Uterus (tissue), 4 donors: ENCODE measurements around the gene DSC3. TPM values are rescaled to one million over a fixed set of nuclear protein-coding genes. Genes with fewer than 3 reads are reported as not detected.

ENCODE experiments used
- DNase-seq, 2 donors: peaks; one replicate each; pipeline ENCODE4 v3.0.0-alpha.2; 2019 to 2020
- H3K27ac ChIP-seq, 2 donors: fragments of 200-600 bp; sonication (generic); 1 replicate in 1 of 2; 2 replicates in 1 of 2; pipeline ENCODE4 v1.5.1; 2016 to 2018
- H3K27me3 ChIP-seq, 2 donors: fragments of 200-600 bp; sonication (generic); one replicate each; pipeline ENCODE4 v1.5.1; 2018 to 2019; ENCODE audit warnings: control low read depth in 1 of 2
- H3K36me3 ChIP-seq, 2 donors: fragments of 200-600 bp; sonication (generic); one replicate each; pipeline ENCODE4 v1.5.1; 2019; ENCODE audit warnings: control low read depth in 1 of 2
- H3K4me1 ChIP-seq, 2 donors: fragments of 200-600 bp; sonication (generic); one replicate each; pipeline ENCODE4 v1.5.1; 2018 to 2019; ENCODE audit warnings: control low read depth in 1 of 2
- H3K4me3 ChIP-seq, 2 donors: fragments of 200-600 bp; sonication (generic); 1 replicate in 1 of 2; 2 replicates in 1 of 2; pipeline ENCODE4 v1.5.1; 2018 to 2019; ENCODE audit warnings: mild to moderate bottlenecking in 1 of 2
- H3K9me3 ChIP-seq, 2 donors: fragments of 200-600 bp; sonication (generic); one replicate each; pipeline ENCODE4 v1.5.1; 2019; ENCODE audit warnings: control low read depth in 1 of 2
- CTCF ChIP-seq, 4 experiments: fragments of 200-600 bp in 2 of 4; fragments of 450-650 bp in 2 of 4; sonication (generic) in 2 of 4; IDR thresholded peaks; one replicate each; pipeline ENCODE4 v1.5.1; 2016 to 2019; ENCODE audit warnings: antibody characterized with exemption in 4 of 4, mild to moderate bottlenecking in 2 of 4, moderate library complexity in 1 of 4
- POLR2A ChIP-seq, 2 donors: fragments of 450-650 bp; IDR thresholded peaks; one replicate each; pipeline ENCODE4 v1.6.1; 2016; ENCODE audit warnings: antibody characterized with exemption in 2 of 2, mild to moderate bottlenecking in 1 of 2, moderate library complexity in 1 of 2
- intact Hi-C: fragments of 100-400 bp; cut with DNase I; formaldehyde crosslinking; loops from one replicate; pipeline ENCODE4 v1.15.1; 2023; ENCODE audit warnings: low total_unique reads
- total RNA-seq, 4 donors: library from RNA; depleted of rRNA in 3 of 4; stranded (reverse); fragments of >200 nt in 3 of 4; gene quantifications; one replicate each; pipeline versions ENCODE4 v1.1.0 to v1.2.4, GENCODE V29; 2014 to 2023
- donor health status: DM: yes; HTN: yes; CAD: no.

The DSC3 gene
- total RNA-seq, 4 donors from 2014 or later, result 1.3 to 15.7 TPM; not detected in 2

GRCh38 chr18:31044926-31045325 lies 2.4 kb upstream of the DSC3 start:
- no peaks in the 10 kb centered on the region for H3K9me3 ChIP-seq
- DNase-seq, result no peak
- H3K4me3 ChIP-seq, result no peak overlapping the region
- H3K27me3 ChIP-seq, result peaks cover 0 to 32% of the 10 kb centered on the region in 2 donors
- no peaks in the 10 kb centered on the region for H3K36me3 ChIP-seq
- H3K27ac ChIP-seq, result no peak overlapping the region
- peaks cover 0 to 4% of the 10 kb centered on the region in 2 donors for H3K4me1 ChIP-seq
- TF ChIP-seq CTCF (IDR thresholded peaks at IDR 0.05), result no peak
- TF ChIP-seq POLR2A (IDR thresholded peaks at IDR 0.05), result no peak
- intact Hi-C loops, result no loop called here

GRCh38 chr18:31043709-31044108 lies 1.2 kb upstream of the DSC3 start:
- DNase-seq, result no peak
- intact Hi-C loops, result no loop called here
- Histone ChIP-seq H3K4me3 (no peak overlapping the region), H3K27me3 (peaks cover 0 to 44% of the 10 kb centered on the region in 2 donors), H3K36me3 (no peaks in the 10 kb centered on the region), H3K27ac (no peak overlapping the region), H3K4me1 (peaks cover 0 to 4% of the 10 kb centered on the region in 2 donors), H3K9me3 (no peaks in the 10 kb centered on the region)
- TF ChIP-seq POLR2A (IDR thresholded peaks at IDR 0.05) (no peak), CTCF (IDR thresholded peaks at IDR 0.05) (no peak)

GRCh38 chr18:31042084-31042405 lies 497 bp downstream of the DSC3 start:
- peaks cover 0 to 51% of the 10 kb centered on the region in 2 donors for H3K27me3 ChIP-seq
- intact Hi-C loops, result no loop called here
- H3K9me3 ChIP-seq, result no peaks in the 10 kb centered on the region
- no peak overlapping the region for H3K27ac ChIP-seq
- DNase-seq, result no peak
- peaks cover 0 to 4% of the 10 kb centered on the region in 2 donors for H3K4me1 ChIP-seq
- H3K4me3 ChIP-seq, result peak overlapping the region in 1 of 2 donors; percentile 9
- TF ChIP-seq CTCF (IDR thresholded peaks at IDR 0.05), result no peak
- TF ChIP-seq POLR2A (IDR thresholded peaks at IDR 0.05), result no peak
- H3K36me3 ChIP-seq, result no peaks in the 10 kb centered on the region

- Histone ChIP-seq H3K9me3 (no peaks in the 10 kb centered on the region), H3K27ac (no peak overlapping the region), H3K27me3 (peaks cover 0 to 51% of the 10 kb centered on the region in 2 donors), H3K36me3 (no peaks in the 10 kb centered on the region), H3K4me3 (no peak overlapping the region), H3K4me1 (peaks cover 0 to 4% of the 10 kb centered on the region in 2 donors)
- intact Hi-C loops, result no loop called here
- no peak for TF ChIP-seq POLR2A (IDR thresholded peaks at IDR 0.05)
- no peak for TF ChIP-seq CTCF (IDR thresholded peaks at IDR 0.05)
- DNase-seq, result no peak
Measured at GRCh38 chr18:31041271-31042083, 1.1 kb downstream of the DSC3 start.

- intact Hi-C loops, result no loop called here
- TF ChIP-seq CTCF (IDR thresholded peaks at IDR 0.05) (no peak), POLR2A (IDR thresholded peaks at IDR 0.05) (no peak)
Measured at GRCh38 chr18:31040686-31041270, 1.8 kb downstream of the DSC3 start.

More at GRCh38 chr18:31040686-31041270, 1.8 kb downstream of the DSC3 start:
- no peak overlapping the region for H3K4me3 ChIP-seq
- H3K4me1 ChIP-seq, result peaks cover 0 to 4% of the 10 kb centered on the region in 2 donors
- H3K9me3 ChIP-seq, result no peaks in the 10 kb centered on the region
- DNase-seq, result no peak
- H3K27ac ChIP-seq, result no peak overlapping the region
- peaks cover 0 to 51% of the 10 kb centered on the region in 2 donors for H3K27me3 ChIP-seq
- H3K36me3 ChIP-seq, result no peaks in the 10 kb centered on the region
